Dedifferentiated amniotic fluid mesenchymal stem cell (primary cell): ENCODE measurements around the gene KLHL8.
A peak's percentile ranks its signal among the peaks of the same experiment; 100 is the strongest.
"Not testable (repeated sequence)": the region's sequence is repeated elsewhere in the genome, so short reads cannot be mapped to it uniquely, and the experiment has no call there.

Experiments used
- DNase-seq: peaks from one replicate; pipeline ENCODE4 v3.0.0-alpha.2; 2016; ENCODE audit errors: extremely low spot score

Gene KLHL8

DNA sequence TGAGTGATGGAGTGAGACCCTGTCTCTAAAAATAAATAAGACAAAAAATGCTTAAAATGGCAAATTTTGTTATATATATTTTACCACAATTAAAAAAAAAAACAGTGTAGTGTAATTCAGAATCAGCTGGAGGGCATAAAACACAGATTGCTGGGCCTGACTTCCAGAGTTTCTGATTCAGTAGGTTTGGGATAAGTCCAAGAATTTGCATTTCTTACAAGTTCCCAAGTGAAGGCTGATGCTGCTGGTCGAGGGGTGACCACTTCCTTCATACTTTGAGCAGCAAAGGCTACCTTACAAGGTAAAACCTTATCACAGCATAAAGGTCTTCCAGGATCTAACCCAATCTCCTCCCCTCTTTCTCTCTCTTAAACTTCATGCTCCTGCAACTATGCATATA lies 40.7 kb downstream of the KLHL8 start:
- DNase-seq, result no peak

DNA sequence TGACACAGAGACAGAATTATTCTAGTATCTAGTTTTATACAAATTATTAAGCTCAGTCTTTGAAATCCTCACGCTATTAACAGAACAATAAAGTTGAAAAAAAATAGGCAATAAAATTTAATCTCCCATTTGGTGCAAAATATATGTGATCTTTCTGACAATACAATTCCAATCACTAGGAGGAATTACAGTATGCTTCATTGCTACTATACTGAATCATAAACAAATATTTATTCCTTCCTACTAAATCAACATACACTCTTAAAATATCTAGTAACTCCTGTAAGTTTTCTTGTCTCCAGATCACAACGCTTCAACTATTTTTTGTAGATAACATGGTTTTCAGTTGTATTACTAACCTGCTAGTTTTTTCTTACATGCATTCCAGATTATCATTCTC lies 45.7 kb downstream of the KLHL8 start:
- no peak for DNase-seq

- DNase-seq, result no peak
These were observed 48.5 kb downstream of the KLHL8 start for GRCh38 chr4:87171944-87172343.

- DNase-seq, result no peak
These were observed 54.0 kb downstream of the KLHL8 start for GRCh38 chr4:87166296-87166854.

DNA sequence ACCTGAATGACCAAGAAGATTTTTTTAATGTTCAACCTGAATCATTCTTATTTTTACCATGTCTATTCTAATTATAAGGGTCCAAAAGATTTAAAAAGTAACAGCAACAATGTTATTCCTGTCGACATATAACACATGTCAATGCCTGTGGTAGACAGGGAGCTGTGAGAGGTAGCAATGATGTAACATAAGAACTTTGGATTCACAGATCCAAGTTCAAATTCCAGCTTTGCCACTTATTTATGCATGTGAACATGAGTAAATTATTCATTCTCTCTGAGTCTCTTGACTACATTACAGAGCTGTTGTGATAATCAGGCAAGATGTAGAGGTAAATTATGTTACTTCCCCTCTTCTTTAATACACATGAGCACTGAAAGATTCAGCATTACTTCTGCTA lies 54.5 kb downstream of the KLHL8 start:
- no peak for DNase-seq

DNA sequence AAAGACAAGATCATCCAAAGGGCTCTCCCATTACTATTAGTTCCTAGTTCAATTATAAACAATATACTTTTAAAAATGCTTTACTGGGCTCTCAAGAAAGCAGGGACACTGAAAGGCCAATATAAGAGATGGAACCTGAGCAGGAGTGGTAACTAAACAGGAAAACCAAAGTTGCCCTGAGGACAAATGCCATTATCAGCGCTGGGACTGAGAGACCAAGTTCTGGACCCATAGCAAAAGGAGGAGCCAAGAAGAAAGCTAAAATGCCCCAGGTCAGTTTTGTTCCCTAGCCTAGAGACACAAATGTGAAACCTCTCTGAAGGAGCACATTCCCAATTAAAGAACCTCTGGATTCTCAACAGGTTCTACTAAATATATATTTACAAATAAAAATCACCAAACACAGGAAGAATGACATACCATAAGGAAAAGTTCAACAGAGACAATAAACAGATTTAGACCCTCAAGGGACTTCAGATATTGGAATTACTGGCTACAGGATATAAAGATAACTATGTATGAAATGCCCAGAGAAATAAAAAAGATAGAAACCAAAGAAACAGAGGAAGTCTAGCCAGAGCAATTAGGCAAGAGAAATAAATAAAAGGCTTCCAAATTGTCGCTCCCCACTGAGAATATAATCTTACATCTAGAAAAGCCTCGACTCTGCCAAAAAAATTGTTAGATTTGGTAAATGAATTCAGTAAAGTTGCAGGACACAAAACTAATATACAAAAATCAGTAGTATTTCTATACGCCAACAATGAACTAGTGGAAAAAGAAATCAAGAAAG lies 67.1 kb downstream of the KLHL8 start:
- DNase-seq, result no peak

DNA sequence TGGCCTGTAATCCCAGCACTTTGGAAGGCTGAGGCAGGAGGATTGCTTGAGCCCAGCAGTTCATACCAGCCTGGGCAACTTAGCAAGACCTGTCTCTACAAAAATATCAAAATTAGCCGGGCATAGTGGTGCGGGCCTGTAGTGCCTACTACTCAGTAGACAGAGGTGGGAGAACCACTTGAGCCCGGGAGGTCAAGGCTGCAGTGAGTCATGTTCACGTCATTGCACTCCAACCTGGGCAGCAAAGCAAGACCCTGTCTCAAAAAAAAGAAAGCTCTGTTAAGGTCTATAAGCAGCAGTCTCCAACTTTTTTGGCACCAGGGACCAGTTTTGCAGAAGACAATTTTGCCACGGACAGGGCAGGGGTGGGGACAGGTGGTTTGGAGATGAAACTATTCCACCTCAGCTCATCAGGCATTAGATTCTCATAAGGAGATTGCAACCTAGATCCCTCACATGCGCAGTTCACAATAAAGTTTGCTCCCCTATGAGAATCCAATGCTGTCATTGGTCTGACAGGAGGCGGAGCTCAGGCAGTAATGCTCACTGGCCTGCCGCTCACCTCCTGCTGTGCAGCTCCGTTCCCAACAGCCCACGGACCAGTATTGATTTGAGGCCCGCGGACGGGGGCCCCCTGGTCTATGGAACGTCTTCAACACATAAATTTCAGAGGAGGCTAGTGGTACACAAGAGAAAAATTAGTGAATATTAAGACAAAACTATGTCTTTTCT lies 67.9 kb downstream of the KLHL8 start:
- DNase-seq, result no peak

- no peak for DNase-seq
These were observed 68.7 kb downstream of the KLHL8 start for GRCh38 chr4:87151730-87152129.

- DNase-seq, result peak; percentile 89
These were observed 69.7 kb downstream of the KLHL8 start for GRCh38 chr4:87150498-87151261.

- no peak for DNase-seq
These were observed 73.3 kb downstream of the KLHL8 start for GRCh38 chr4:87147116-87147515.

GRCh38 chr4:87145934-87146333 lies 74.5 kb downstream of the KLHL8 start:
- DNase-seq, result not testable (repeated sequence)

DNA sequence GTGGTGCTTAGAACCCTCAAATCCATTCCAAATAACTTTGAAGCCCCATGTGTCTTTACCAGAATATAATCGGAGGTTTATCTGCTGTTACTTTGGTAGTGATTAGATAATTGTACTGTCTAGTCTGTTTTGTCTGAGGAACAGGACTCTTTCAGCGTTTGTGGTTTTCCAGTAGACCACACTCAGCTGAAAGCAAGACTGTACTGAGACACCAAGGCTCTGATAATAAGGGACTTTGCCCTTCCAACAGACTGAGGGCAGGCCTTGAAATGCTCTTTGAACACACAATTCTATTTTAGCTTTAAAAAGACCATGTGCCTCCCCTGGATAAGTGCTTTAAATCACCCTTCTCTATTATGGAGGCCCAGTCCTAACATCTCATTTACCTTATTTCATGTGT lies 76.1 kb downstream of the KLHL8 start:
- no peak for DNase-seq

DNA sequence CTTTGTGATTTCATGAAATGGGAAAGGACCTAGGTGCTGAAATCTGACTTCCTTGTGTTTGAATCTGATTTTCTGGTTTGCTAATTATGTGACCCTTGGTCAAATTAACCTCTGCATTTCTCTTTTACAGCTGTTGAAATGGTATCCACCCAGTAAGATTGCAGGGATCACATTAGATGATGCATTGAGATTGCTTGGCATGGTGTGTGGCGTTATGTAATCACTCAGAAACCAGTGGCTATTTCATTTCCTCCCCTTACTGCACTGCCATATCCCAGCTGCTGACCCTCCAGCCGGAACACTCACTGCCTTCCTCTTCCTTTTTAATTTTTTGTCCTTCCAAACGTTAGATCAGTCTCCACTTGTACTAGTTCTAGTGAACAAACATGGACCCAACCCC lies 79.0 kb downstream of the KLHL8 start:
- DNase-seq, result no peak

- DNase-seq, result no peak
These were observed 86.3 kb downstream of the KLHL8 start for GRCh38 chr4:87134122-87134521.

- DNase-seq, result no peak
These were observed 87.2 kb downstream of the KLHL8 start for GRCh38 chr4:87133183-87133582.

DNA sequence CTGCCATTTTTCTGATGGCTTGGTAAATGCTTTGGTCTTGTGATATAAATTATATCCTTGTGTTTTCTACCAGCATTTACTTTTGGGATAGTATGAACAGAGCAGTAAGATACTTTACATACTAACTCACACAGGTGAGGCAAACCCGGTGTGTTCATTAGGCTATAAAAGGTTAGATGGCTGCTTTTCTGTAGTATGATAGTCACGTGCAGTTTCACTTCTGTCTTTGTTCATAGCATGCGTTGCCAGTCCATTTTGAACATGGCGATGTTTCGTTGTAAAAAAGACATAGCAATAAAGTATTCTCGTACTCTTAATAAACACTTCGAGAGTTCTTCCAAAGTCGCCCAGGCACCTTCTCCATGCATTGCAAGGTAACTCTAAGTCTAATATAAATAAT lies 88.4 kb downstream of the KLHL8 start:
- no peak for DNase-seq

GRCh38 chr4:87130985-87131703 lies 89.3 kb downstream of the KLHL8 start:
- no peak for DNase-seq

DNA sequence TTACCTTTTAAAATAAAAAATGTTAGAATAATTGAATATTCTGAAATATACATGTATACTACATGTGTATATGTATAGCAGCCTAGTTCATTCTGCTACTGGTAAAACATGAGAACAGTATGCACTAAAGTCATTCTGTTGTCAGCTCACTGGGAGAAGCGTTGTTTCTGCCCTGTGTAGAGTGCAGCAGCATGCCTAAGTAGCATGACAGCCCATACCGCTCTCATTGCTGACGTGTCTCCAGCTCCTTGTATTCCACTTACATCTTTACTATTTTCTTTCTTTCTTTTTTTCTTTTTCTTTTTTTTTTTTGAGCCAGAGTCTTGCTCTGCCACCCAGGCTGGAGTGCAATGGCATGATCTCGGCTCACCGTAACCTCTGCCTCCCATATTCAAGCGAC lies 90.7 kb downstream of the KLHL8 start:
- no peak for DNase-seq

DNA sequence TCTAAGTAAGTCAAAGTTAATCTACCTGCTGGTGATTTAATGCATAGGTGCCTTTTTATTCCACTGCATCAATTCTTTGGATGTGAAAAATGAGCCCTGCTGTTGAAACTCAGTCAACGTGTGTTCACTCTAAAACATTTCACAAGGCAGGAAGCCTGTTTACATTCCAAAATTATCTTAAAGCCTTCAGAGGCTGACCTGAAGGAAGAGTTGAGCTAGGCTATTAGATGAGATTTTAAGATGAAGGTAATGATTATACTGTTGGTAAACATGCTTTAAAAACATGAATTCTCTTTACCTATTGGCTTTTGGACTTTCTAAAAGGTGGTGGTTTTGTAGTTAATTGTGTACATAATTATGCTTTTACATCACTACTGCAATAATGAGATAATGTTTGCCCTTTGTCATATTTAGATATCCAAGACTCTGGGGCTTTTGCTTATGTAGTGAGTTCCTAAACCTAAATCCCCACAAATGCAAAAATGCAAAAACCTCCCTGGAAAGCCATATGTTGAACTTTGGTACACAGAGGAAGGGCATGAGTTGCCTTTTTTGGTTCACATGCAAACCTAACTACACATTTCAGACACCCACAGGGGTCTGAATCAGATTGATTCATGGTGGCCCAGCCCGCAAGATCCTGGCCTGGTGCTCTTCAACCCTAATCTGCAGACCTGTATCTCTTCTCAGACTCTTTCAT lies 92.3 kb downstream of the KLHL8 start:
- DNase-seq, result no peak

- no peak for DNase-seq
These were observed 94.4 kb downstream of the KLHL8 start for GRCh38 chr4:87126056-87126455.

DNA sequence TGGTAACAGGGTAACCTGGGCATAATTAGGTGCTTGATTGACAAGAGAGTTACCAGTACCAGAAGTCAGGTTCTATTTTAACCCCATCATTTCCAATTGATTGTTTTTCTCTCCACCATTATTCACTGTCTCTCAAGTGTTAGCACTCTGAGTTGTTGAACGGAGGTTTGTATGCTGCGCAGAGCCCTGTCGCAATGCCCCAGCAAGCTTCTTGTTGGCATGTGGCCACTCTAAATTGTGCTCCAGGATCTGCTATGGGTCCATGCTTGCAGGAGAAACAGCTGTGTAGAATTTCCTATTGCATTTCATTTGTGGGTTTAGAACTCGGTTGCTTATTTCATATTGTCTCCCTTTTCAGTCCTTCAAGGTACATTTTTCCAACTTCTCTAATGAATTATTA lies 98.2 kb downstream of the KLHL8 start:
- no peak for DNase-seq
